ENCODE data around the gene IGF2BP3.

DNA sequence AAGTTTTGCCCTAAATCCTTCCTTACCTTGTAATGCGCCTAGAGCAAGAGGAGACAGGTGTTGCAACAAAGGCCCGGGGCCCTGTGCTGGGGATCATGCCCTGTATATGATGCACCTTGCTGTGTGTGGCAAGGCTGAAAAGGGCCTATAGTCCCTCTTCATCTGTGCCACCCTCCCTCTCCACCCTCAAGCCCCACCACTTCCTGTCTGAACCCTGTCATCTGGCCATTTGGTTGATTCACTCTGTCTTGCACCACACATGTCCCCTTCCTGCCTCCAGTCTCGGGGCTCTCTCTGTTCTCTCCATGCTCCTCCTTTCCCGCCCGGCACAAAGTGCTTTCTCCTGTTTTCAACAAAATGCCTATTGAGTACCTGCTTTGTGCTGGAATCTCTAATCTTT lies 182.7 kb downstream of the IGF2BP3 start:
- no peak for TF ChIP-seq ZFP3 (CRISPR knock-in tag; IDR thresholded peaks at IDR 0.05)
- no peak for TF ChIP-seq OSR1 (CRISPR knock-in tag; IDR thresholded peaks at IDR 0.05)
- no peak for TF ChIP-seq ZFP30 (CRISPR knock-in tag; IDR thresholded peaks at IDR 0.05)
- TF ChIP-seq BACH2 (CRISPR knock-in tag; IDR thresholded peaks at IDR 0.05; ENCODE audit: borderline replicate concordance): no peak
- TF ChIP-seq PPARA (CRISPR knock-in tag; IDR thresholded peaks at IDR 0.05; ENCODE audit: borderline replicate concordance): no peak
- TF ChIP-seq ARNTL (CRISPR knock-in tag; IDR thresholded peaks at IDR 0.05; ENCODE audit: borderline replicate concordance, low read depth): no peak
- TF ChIP-seq, protein P1, sequence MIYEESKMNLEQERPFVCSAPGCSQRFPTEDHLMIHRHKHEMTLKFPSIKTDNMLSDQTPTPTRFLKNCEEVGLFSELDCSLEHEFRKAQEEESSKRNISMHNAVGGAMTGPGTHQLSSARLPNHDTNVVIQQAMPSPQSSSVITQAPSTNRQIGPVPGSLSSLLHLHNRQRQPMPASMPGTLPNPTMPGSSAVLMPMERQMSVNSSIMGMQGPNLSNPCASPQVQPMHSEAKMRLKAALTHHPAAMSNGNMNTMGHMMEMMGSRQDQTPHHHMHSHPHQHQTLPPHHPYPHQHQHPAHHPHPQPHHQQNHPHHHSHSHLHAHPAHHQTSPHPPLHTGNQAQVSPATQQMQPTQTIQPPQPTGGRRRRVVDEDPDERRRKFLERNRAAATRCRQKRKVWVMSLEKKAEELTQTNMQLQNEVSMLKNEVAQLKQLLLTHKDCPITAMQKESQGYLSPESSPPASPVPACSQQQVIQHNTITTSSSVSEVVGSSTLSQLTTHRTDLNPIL (CRISPR knock-in tag; IDR thresholded peaks at IDR 0.05; ENCODE audit: low read depth): no peak

Data from SK-N-SH treated with all-trans-retinoic acid at 6 μM for 48 hours (cell line).